Mammary epithelial cell (primary cell): ENCODE measurements around the gene MAML2.

Experiments
- CTCF ChIP-seq, 2 donors: IDR thresholded peaks in 1 of 2; conservative IDR thresholded peaks in 1 of 2; 2 replicates each; pipeline ENCODE4 v1.5.1; 2011 to 2012; ENCODE audit warnings: inconsistent platforms in 2 of 2, low read length in 2 of 2, mild to moderate bottlenecking in 2 of 2, control low read depth in 1 of 2, low read depth in 1 of 2; ENCODE audit not compliant: insufficient read depth in 1 of 2; ENCODE audit errors: extremely low read depth in 1 of 2
- EZH2 ChIP-seq: IDR thresholded peaks from 2 replicates; pipeline ENCODE4 v1.6.1; 2012; ENCODE audit warnings: low read length, inconsistent platforms, borderline replicate concordance

- TF ChIP-seq CTCF (conservative IDR thresholded peaks at IDR 0.05 in 1 of 2, IDR thresholded peaks at IDR 0.05 in 1 of 2; ENCODE audit: extremely low read depth in 1 of 2, insufficient read depth in 1 of 2, low read depth in 1 of 2, low read length in 2 of 2), result no peak
- no peak for TF ChIP-seq EZH2
These were observed 24.6 kb downstream of the MAML2 start for GRCh38 chr11:96318399-96318798.
